OCI-LY1 (cell line): ENCODE data around the gene NDUFV1.

Experiments
- H2AFZ ChIP-seq: fragments of 200-600 bp; sonication (generic), shearing (Covaris generic); 2 replicates; pipeline ENCODE4 v1.6.0; 2014; ENCODE audit warnings: antibody characterized with exemption, mild to moderate bottlenecking, low read length
- H3F3A ChIP-seq: fragments of 200-600 bp; sonication (generic), shearing (Covaris generic); 2 replicates; pipeline ENCODE4 v1.6.0; 2014; ENCODE audit warnings: mild to moderate bottlenecking, antibody characterized with exemption, low read length, moderate library complexity; ENCODE audit not compliant: insufficient read depth
- H3K27ac ChIP-seq: fragments of 200-600 bp; sonication (generic); 2 replicates; pipeline ENCODE4 v1.5.1; 2014; ENCODE audit warnings: low read length, mixed run types, mild to moderate bottlenecking, low read depth; ENCODE audit not compliant: poor library complexity, severe bottlenecking
- H3K27me3 ChIP-seq: fragments of 200-600 bp; sonication (generic); 2 replicates; pipeline ENCODE4 v1.6.0; 2014; ENCODE audit warnings: antibody characterized with exemption, mild to moderate bottlenecking, low read length, moderate library complexity; ENCODE audit not compliant: insufficient read depth
- H3K36me3 ChIP-seq: fragments of 200-600 bp; sonication (generic); 2 replicates; pipeline ENCODE4 v1.6.1; 2014; ENCODE audit warnings: mild to moderate bottlenecking, antibody characterized with exemption, low read length, moderate library complexity, mixed read lengths; ENCODE audit not compliant: insufficient read depth
- H3K4me1 ChIP-seq: fragments of 200-600 bp; sonication (generic); 2 replicates; pipeline ENCODE4 v1.5.1; 2014; ENCODE audit warnings: mild to moderate bottlenecking, low read length, moderate library complexity; ENCODE audit not compliant: insufficient read depth, severe bottlenecking
- H3K4me2 ChIP-seq: fragments of 200-600 bp; sonication (generic), shearing (Covaris generic); 2 replicates; pipeline ENCODE4 v1.6.1; 2014; ENCODE audit warnings: low read length
- H3K4me3 ChIP-seq: fragments of 200-600 bp; sonication (generic); 2 replicates; pipeline ENCODE4 v1.5.1; 2014; ENCODE audit warnings: low read length, low read depth, mild to moderate bottlenecking, mixed read lengths; ENCODE audit not compliant: poor library complexity, severe bottlenecking
- H3K79me2 ChIP-seq: fragments of 200-600 bp; shearing (Covaris generic); 2 replicates; pipeline ENCODE4 v1.6.1; 2016; ENCODE audit warnings: mixed run types, low read length, mixed read lengths; ENCODE audit not compliant: insufficient read depth
- H3K9ac ChIP-seq: fragments of 200-600 bp; sonication (generic), shearing (Covaris generic); 2 replicates; pipeline ENCODE4 v1.6.1; 2014; ENCODE audit warnings: mild to moderate bottlenecking, low read length, mixed read lengths
- H3K9me2 ChIP-seq: fragments of 200-600 bp; sonication (generic), shearing (Covaris generic); 2 replicates; pipeline ENCODE4 v1.6.1; 2014; ENCODE audit warnings: low read depth, mild to moderate bottlenecking, low read length, mixed read lengths
- H3K9me3 ChIP-seq: fragments of 200-600 bp; shearing (Covaris generic); 2 replicates; pipeline ENCODE4 v1.6.1; 2014; ENCODE audit warnings: low read length, mixed read lengths
- H4K20me1 ChIP-seq: fragments of 200-600 bp; sonication (generic), shearing (Covaris generic); 2 replicates; pipeline ENCODE4 v1.6.0; 2016; ENCODE audit warnings: mild to moderate bottlenecking, low read length; ENCODE audit not compliant: insufficient read depth
- CTCF ChIP-seq: fragments of 200-600 bp; sonication (generic), shearing (Covaris generic); IDR thresholded peaks from 2 replicates; pipeline ENCODE4 v1.5.1; 2017; ENCODE audit warnings: mild to moderate bottlenecking, antibody characterized with exemption, low read length, moderate library complexity, mixed read lengths
- EZH2 ChIP-seq: fragments of 200-600 bp; sonication (generic), shearing (Covaris generic); IDR thresholded peaks from 2 replicates; pipeline ENCODE4 v1.8.0; 2017; ENCODE audit warnings: borderline replicate concordance, mixed run types, mild to moderate bottlenecking, antibody characterized with exemption, low read length, moderate library complexity, mixed read lengths

Gene NDUFV1

GRCh38 chr11:67584881-67585873 is 21.6 kb upstream of the NDUFV1 start:
- Histone ChIP-seq H2AFZ (no peak overlapping the region), H3K9ac (peak overlapping the region; percentile 94), H3F3A (peaks cover 10% of the 10 kb centered on the region; the same call in 1 of the 2 replicates), H3K27ac (peak overlapping the region; percentile 92), H3K9me2 (no peaks in the 10 kb centered on the region), H3K79me2 (no peaks in the 10 kb centered on the region), H4K20me1 (no peaks in the 10 kb centered on the region), H3K4me1 (peaks cover 54% of the 10 kb centered on the region), H3K9me3 (no peaks in the 10 kb centered on the region), H3K4me3 (peak overlapping the region; percentile 94), H3K36me3 (peaks cover 46% of the 10 kb centered on the region), H3K27me3 (peaks cover 6% of the 10 kb centered on the region; the same call in 1 of the 2 replicates), H3K4me2 (peak overlapping the region; percentile 89)
- TF ChIP-seq EZH2 (no peak), CTCF (no peak)

- Histone ChIP-seq H3K4me3 (peak overlapping the region; percentile 94), H3K4me1 (peaks cover 54% of the 10 kb centered on the region), H3F3A (peaks cover 10% of the 10 kb centered on the region; the same call in 1 of the 2 replicates), H3K27me3 (peaks cover 6% of the 10 kb centered on the region; the same call in 1 of the 2 replicates), H3K79me2 (no peaks in the 10 kb centered on the region), H3K9ac (no peak overlapping the region; the same call in 1 of the 2 replicates), H3K9me2 (no peaks in the 10 kb centered on the region), H3K27ac (peak overlapping the region; percentile 92), H3K9me3 (no peaks in the 10 kb centered on the region), H3K36me3 (peaks cover 46% of the 10 kb centered on the region), H3K4me2 (peak overlapping the region; percentile 89), H2AFZ (no peak overlapping the region), H4K20me1 (no peaks in the 10 kb centered on the region)
- no peak for TF ChIP-seq EZH2
- no peak for TF ChIP-seq CTCF
Observed at GRCh38 chr11:67585911-67586310, 20.8 kb upstream of the NDUFV1 start.

- Histone ChIP-seq H3K9me3 (no peaks in the 10 kb centered on the region), H3K4me3 (no peak overlapping the region), H3K36me3 (peaks cover 46% of the 10 kb centered on the region), H2AFZ (no peak overlapping the region), H3F3A (peaks cover 10% of the 10 kb centered on the region; the same call in 1 of the 2 replicates), H3K27ac (peak overlapping the region; percentile 92), H3K9ac (no peak overlapping the region), H3K9me2 (no peaks in the 10 kb centered on the region), H4K20me1 (no peaks in the 10 kb centered on the region), H3K4me1 (peaks cover 54% of the 10 kb centered on the region), H3K79me2 (no peaks in the 10 kb centered on the region), H3K27me3 (peaks cover 6% of the 10 kb centered on the region; the same call in 1 of the 2 replicates), H3K4me2 (no peak overlapping the region; the same call in 1 of the 2 replicates)
- TF ChIP-seq EZH2 (no peak), CTCF (no peak)
Observed at GRCh38 chr11:67586568-67587250, 20.0 kb upstream of the NDUFV1 start.
